Measurements from ENCODE around the gene PPHLN1. TPM values are rescaled to one million over a fixed set of nuclear protein-coding genes. Genes with fewer than 3 reads are reported as not detected.
"Not testable (repeated sequence)": the region's sequence is repeated elsewhere in the genome, so short reads cannot be mapped to it uniquely, and the experiment has no call there.

PPHLN1 gene
- total RNA-seq, 1 donor from 2014 or later, result 75.6 TPM

DNA sequence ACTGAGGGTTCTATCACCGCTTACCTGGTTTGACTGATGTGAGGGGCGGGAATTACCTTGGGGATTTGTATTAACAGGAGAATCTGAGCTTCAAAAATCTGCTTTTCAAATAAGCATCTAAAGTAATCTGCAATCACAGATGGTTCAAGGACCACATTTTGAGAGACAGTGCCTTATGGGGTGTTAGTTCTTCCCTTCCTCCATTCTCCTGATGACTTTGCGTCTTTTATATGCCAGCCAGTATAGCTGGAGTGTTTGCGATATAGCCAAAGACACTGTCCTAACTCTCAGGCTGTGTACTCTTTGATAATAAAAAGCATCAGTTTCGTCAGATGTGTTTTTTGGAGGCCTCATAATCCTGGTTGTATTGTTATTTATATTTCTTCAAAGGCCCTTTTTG lies 39.5 kb downstream of the PPHLN1 start:
- no peak for DNase-seq (ENCODE audit: low read depth, low spot score)

DNA sequence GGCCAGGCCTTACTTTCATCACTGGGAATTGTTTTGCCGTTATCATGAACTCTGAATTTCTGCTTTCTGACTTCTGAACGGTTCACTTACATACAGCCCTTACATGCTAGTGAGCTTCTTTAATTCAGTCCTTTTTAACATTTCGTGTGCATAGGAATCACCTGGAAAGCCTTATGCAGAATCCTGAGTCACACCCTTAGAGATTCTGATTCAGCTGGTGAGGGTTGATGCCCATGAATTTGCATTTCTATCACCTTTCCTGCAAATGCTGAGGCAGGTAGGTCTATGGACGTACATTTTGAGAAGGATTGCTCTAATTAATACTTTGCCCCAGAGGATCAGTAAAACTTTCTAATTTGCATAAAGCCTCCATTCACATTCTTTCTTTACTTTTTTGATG lies 44.0 kb downstream of the PPHLN1 start:
- no peak for DNase-seq (ENCODE audit: low read depth, low spot score)

DNA sequence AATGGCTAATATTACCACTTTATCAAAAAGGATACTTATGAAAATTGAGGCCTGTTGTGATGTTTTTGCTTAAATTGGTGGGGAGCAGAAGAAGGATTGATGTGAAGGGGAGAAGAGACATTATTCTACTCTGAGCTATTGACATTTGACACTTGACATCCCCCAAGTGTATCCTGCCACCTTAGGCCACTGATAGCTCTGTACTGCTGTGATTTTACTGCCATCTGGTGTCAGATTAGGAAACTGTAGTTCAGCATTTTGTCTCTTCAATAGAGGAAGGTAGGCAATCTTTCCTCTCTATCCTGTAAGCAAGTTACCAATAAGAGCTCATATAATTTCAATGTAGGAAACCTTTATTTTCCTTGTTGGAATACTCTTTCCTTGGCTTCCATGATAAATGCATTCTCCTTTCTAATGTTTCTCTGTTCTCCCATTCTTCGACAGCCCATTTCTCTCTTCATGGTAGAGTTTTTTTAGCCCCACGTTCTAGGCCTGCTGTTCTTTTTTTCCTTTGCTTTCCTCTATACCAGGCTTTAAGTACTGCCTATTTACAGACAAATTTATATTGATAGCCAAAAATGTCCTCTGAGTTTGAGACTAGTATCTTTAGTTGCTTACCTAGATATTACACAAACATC lies 46.3 kb downstream of the PPHLN1 start:
- DNase-seq (ENCODE audit: low read depth, low spot score), result no peak

DNA sequence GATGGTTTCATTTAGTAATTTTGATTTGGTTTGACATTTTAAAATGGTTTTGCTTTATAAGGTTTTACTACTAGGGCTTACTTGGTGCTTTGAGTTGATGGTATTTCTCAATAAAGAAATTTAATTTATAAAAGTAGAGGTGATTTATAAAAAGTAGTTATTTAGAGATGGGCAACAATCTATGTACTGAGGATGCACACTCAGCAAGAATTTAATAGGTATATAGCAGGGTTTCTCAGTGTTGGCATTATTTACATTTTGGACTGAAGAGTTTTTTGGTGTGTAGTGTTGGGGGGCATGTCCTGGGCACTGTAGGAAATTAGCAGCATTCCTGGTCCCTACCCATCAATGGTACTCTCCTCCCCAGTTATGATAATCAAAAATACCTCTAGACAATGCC lies 47.7 kb downstream of the PPHLN1 start:
- no peak for DNase-seq (ENCODE audit: low read depth, low spot score)

DNA sequence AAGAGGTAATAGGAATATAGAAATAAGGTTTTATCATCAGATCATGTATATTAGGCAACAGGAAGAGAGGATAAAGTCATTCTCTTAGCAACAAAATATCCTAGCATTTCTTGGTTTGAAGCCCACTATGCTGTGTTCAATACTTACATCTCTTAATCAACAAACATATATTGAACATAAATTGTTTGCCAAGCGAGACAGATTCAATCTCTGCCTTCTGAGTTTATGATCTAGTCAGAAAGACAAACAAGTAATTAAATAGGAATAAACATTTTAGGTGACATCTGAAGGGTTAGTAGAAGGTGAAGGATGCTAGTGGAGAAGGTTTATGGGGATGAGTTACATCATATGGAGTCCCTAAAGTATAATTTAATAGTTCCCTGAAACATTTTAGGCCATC lies 54.8 kb downstream of the PPHLN1 start:
- no peak for DNase-seq (ENCODE audit: low read depth, low spot score)

DNA sequence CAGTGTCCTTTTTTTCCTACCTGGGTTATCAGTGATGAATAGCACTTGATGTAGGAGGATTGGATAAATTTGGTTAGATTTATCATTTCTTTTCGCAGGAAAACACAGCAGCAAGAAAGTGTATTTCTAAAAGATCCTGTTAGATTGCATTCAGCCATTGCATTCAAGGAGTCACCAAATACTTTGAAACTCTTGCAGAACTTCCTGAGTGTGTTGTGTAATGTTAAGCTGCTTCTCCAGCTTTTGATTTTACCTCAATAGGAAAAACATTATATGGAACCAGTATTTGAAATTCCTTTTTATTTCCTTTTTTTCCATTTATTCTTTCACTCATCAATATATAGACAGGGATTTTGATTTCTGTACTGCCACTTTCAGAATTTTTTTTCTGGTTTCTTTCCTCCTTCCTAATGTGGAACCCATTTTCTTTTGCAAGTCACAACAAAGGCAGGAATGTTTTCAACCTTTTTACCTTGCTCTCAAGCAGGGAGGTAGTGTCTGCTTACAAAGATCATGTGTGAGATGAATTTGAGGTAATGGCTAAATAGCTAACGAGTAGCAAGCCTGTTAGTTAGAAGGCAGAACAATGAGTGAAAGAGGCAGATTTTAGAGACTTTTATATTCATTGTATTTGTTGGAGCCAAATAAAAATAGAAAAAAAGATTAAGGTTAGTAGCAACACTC lies 56.2 kb downstream of the PPHLN1 start:
- no peak for DNase-seq (ENCODE audit: low read depth, low spot score)

DNA sequence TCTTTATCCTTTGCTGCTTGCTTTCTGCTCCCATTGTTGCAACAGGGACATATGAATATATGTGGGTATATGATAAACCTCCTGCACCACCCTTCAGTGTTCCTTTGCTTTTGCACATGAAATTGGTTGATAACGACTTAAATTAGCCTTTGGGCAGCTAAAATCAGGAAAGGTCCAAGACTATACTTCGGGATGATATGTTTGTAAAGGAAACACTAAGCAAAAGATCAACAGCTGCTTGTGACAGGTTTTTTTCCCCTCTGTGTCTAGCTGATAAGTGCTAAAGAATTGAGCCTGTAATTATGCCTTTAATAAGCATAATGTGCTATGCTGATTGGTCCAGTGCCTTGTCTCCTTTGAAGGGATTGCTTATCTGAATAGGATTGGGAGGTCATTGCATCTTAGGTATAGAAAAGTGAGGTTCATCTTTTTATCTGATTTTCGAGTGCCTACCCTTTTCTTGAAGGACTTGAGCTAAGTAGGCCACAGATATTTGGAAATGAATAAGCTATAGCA lies 59.4 kb downstream of the PPHLN1 start:
- no peak for DNase-seq (ENCODE audit: low read depth, low spot score)

DNA sequence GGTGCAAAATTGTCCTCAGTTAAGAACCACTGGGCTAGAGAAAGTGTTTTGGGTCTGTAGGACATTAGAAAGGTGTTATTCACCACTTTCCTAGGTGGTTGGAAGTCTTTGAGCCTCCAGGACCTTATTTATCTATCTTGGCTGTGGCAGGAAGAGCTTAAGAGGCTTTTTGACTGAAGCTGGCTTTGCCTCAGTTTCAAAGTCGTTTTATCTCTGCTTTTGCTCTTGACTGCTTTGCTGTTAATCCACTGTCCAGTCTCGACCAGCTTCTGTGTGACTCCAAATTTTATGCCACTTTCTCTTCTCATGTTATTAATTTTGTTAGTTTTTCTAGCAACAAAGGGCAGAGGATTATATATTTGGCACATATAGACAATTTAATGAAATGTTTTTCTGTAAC lies 60.3 kb downstream of the PPHLN1 start:
- no peak for DNase-seq (ENCODE audit: low read depth, low spot score)

DNA sequence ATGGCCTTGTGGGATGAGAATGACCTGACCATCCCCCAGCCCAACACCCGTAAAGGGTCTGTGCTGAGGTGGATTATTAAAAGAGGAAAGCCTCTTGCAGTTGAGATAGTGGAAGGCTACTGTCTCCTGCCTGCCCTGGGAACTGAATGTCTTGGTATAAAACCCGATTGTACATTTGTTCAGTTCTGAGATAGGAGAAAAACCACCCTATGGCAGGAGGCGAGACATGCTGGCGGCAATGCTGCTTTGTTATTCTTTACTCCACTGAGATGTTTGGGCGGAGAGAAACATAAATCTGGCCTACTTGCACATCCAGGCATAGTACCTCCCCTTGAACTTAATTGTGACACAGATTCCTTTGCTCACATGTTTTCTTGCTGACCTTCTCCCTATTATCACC lies 62.1 kb downstream of the PPHLN1 start:
- DNase-seq (ENCODE audit: low read depth, low spot score), result not testable (repeated sequence)

DNA sequence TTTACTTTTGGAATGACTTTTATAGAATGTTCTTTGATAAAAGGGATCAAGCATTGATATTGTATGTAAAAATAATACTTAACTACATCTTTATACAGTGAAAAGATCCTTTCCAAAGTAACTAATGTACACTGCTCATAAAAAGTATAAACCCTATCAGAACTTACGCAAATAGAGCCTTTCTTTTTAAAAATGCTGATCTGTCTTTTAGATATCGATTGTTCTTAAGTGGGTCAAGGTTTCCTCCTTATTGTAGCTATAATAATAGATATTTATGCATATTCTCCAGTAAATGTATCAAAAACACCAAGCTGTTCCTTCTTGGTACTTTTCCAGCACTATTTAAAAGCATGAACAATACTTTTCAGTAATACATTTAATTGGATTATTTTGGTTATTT lies 68.5 kb downstream of the PPHLN1 start:
- DNase-seq (ENCODE audit: low read depth, low spot score), result no peak

DNA sequence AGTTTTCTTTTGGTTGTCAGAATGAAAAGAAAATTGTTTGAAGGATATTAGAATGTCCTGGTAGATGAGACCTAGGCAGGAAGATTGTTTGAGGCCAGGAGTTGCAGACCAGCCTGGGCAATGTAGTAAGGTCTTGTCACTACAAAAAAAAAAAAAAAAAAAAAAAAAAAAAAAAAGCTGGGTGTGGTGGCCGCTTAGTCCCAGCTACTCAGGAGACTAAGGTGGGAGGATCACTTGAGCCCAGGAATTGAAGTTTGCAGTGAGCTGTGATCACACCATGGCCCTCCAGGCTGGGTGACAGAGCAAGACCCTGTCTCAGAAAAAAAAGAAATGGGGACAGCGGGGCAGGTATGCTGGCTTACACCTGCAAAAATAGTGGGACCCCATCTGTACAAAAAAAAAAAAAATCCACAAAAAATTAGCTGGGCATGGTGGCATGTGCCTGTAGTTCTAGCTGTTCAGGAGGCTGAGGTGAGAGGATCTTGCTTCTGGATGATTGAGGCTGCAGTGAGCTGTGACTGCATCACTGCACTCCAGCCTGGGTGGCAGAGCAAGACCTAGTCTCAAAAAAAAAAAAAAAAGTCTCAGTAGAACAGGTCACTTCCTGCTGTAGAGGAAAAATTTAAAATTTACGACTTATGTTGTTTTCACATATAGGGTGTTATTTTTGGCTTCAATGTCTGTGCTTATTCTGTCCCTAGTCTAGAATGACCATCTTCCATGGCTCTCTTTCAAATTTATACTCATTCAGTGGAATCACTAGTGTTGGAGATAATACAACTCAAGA lies 70.7 kb downstream of the PPHLN1 start:
- DNase-seq (ENCODE audit: low read depth, low spot score), result no peak

DNA sequence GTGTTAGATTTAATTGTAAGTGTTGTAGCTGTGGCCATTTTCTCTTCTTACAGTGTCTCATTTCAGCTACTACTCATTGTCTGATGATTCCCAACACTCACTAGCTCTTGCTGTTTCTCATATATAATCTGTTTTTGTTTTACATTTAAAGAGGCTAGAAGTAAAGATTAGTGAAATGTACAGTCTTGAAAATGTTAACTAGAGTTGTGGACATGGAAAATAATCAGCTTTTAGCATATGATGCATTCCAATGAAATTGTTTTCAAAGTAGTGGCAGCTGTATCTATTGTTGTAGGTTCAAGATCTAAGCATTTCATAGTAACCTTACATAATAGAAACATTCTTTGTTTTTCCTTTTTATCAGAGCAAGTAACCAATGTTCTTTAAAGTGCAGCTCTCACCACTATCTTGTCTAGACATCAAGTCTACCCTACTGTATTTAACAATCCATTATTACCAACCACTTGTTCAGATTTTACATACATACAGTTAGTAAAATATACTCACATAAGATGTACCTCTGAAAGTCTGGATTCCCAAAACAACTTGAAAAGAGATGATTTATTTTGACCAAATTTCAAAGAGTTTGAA lies 76.9 kb downstream of the PPHLN1 start:
- DNase-seq (ENCODE audit: low read depth, low spot score), result no peak

DNA sequence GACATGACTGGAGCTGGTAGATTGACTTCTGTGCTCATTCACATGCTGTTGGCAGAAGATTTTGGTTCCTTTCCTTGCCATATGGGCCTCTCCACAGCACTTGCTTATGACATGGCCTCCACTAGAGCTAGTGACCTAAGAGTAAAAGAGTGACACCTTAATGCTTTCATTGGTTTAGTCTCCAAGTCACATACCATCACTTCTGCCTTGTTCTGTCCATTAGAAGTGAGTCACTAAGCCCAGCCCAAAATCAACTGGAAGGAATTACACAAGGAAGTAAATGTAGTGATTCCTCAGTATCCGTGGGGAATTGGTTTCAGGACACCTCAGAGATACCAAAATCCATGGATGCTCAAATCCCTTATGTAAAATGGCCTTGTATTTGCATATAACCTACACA lies 81.3 kb downstream of the PPHLN1 start:
- DNase-seq (ENCODE audit: low read depth, low spot score), result no peak

DNA sequence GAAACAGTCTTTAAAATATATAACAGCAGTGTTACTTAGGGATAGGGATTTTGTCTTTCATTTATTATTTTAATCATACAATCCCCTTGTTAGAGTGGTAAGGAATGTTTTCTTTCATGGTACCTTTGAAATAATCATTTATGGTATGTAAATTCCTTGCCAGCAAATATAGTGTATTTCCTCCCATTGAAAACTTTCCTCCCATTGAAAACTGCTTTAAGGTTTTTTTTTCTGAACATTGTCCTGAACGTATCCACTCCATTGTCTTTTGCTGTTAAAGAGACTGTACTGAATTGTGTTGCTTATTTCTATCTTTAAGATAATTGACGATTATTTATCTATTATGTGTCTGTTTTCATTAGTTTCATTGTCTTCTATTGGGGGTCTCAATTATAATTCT lies 83.5 kb downstream of the PPHLN1 start:
- no peak for DNase-seq (ENCODE audit: low read depth, low spot score)

DNA sequence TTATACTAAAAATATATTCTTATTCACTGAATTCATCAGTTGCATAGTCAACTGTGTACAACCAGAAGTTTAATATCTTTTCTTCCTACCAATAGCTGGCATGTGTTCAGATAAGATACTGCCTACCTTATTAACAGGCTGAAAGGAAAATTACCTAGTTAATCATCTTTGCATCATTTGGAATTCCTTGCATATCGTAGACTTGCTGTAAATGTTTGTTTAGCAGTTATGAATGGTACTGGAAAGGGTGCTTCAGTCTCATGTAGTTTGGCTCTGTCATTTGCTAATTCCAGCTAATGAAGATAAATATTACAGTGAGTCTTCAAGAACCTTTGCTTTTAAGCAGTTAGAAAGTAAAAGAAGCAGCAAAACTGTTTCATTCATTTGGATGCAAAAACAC lies 84.4 kb downstream of the PPHLN1 start:
- DNase-seq (ENCODE audit: low read depth, low spot score), result no peak

DNA sequence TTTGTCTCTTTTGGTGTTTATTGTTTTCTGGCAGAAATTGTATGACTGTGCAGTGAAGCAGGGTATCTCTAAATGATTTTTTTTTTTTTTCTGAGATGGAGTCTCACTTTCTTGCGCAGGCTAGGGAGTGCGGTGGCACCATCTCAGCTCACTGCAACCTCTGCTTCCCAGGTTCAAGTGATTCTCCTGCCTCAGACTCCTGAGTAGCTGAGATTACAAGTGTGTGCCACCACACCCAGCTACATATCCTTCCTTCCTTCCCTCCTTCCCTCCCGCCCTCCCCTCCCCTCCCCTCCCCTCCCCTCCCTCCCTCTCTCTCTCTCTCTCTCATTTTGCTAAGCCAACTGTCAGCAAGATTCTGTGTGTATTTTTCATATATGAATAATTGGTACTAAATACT lies 94.4 kb downstream of the PPHLN1 start:
- DNase-seq (ENCODE audit: low read depth, low spot score), result no peak

DNA sequence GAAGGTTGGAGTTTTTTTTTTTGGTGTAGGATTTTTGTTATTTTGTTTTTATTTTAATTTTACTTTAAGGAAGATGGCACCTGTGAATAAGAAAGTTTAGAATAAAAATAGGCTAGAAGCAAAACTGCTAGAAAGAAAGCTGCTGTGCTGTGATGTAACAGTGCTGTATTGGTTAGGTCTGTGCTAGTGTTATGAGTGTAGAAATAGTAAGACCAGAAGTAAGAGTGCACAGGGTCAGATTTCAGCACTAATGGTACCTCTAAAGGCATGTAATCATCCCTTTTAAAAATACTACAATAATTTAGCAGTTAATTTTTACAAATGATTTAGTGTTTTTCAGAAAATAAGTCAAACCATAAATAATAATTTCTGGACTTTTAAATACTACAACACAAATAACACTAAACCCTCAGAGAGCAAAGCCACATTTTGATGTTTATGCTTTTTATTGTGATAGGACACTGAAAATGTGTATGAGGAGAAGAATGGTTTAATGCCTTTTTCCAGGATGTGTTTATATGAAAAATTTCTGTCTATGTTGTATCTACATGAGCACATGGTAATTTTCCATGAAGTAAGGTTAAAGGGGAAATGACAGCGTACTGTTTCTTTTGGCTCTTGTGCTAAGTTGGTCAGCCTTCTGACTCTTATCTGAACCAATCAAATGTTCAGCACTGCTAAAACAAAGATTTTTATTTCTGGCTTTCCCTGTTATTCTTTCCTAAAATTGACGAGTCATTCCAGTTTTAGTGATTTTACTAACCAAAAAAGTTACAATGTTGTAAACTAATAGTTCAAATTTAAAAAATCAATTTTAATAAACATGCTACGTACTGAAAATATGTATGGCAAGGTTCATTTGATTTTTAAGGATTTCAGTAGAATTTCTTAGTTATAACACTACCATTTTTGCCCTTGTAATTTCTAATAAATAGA lies 96.1 kb downstream of the PPHLN1 start:
- DNase-seq (ENCODE audit: low read depth, low spot score), result peak; percentile 89

DNA sequence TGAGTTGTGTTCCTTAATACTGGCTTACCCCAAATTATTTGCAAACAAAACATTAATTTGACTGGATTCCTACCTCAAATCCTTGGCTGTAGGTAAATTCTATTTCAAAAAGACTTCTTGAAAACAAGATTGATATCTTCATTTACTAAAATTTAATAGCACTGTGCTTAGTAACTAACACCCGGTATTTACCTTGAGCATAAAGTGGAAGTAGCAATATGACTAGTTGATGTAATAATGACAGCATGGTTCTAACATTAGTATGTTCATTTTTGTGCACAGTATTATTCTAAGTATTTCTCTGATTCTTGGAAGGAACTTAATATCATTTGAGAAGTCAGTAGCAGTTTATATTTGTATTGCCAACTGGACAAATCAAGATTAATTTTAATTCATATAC lies 96.8 kb downstream of the PPHLN1 start:
- no peak for DNase-seq (ENCODE audit: low read depth, low spot score)

DNA sequence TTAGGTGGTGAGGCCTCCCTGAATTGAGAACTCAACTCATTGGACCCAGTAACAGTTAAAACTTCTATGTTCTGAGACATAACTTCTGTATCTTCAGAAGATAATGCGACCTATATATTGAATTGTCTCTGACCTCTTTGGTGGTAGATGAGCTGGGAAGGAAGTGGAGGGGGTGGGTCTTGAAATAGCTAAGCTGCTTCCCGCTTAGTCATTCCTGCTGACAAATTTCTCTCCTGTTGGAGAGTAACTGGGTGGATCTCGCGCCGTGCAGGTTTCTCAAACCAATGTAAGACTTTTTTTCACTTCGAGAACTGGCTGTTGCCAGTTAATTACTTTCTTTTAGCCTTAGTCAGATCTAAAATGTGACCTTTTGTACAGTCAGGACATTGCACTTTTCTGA lies 100.8 kb downstream of the PPHLN1 start:
- peak; percentile 48 for DNase-seq (ENCODE audit: low read depth, low spot score)

DNA sequence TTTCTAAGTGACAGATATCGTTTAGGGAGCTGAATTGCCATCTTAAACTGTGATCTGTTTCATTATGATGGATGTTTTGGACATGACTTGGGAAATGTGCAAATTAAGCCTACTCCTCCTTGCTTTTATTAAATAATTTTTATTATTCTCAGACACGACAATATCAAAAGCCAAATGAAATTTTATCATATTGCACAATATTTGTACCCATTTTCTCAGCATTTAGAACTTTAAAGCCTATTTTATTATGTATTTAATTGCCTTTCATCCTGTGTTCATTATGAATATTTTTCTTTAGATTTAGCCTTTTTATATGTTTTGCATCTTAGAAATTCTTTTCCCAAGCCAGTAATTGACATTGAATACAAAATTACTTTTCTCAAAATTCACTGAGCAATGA lies 102.9 kb downstream of the PPHLN1 start:
- DNase-seq (ENCODE audit: low read depth, low spot score), result no peak

Measured in pulmonary artery endothelial cell (primary cell).